ENCODE results near the gene TMEM219. TPM values are rescaled to one million over a fixed set of nuclear protein-coding genes. Genes with fewer than 3 reads are reported as not detected.

TMEM219 gene
- total and polyA plus RNA-seq, 9 of the 15 experiments (the other 6 are each of a cell fraction or from before 2014, with no cell fraction given) = 35.3 to 62.8 (median 55.5) TPM

GRCh38 chr16:29995911-29996765, 34.3 kb downstream of the TMEM219 start, which contains the start of gene INO80E (continued):
- TF ChIP-seq ZNF75A (CRISPR knock-in tag; IDR thresholded peaks at IDR 0.05) (0 out of 2 replicates have a peak, but pooled peaks have one; percentile 3), ZNF655 (CRISPR knock-in tag; IDR thresholded peaks at IDR 0.05) (no peak), TCF15 (CRISPR knock-in tag; IDR thresholded peaks at IDR 0.05) (0 out of 2 replicates have a peak, but pooled peaks have one; percentile 1), ZKSCAN8 (CRISPR knock-in tag; IDR thresholded peaks at IDR 0.05) (no peak; the same call in 1 of the 2 replicates), ZFX (CRISPR knock-in tag; IDR thresholded peaks at IDR 0.05) (peak; percentile 69), NCOA1 (IDR thresholded peaks at IDR 0.05; ENCODE audit: low read depth) (no peak), NFE2L1 (tag; IDR thresholded peaks at IDR 0.05; ENCODE audit: borderline replicate concordance, low read depth) (no peak), ZNF445 (CRISPR knock-in tag; IDR thresholded peaks at IDR 0.05; ENCODE audit: low read depth) (no peak), ZNF780A (CRISPR knock-in tag; IDR thresholded peaks at IDR 0.05) (no peak), GTF2F1 (IDR thresholded peaks at IDR 0.05; ENCODE audit: low read depth, low read length) (peak; percentile 53), CEBPG (CRISPR knock-in tag; IDR thresholded peaks at IDR 0.05) (peak; percentile 29; the same call in 1 of the 2 replicates), CEBPG (tag; conservative IDR thresholded peaks at IDR 0.05 in 1 of 2, IDR thresholded peaks at IDR 0.05 in 1 of 2) (no peak), ZNF77 (CRISPR knock-in tag; IDR thresholded peaks at IDR 0.05) (no peak), SMAD3 (CRISPR knock-in tag; conservative IDR thresholded peaks at IDR 0.05) (no peak), ZNF436 (CRISPR knock-in tag; IDR thresholded peaks at IDR 0.05) (no peak), NCOA4 (IDR thresholded peaks at IDR 0.05; ENCODE audit: partially characterized antibody) (no peak), MEF2A (IDR thresholded peaks at IDR 0.05; ENCODE audit: control insufficient read depth, low read depth, low read length) (no peak), SPI1 (IDR thresholded peaks at IDR 0.05; ENCODE audit: borderline replicate concordance, low read depth, low read length) (no peak), SRSF7 (optimal IDR thresholded peaks at IDR 0.05; ENCODE audit: low read depth, low read length) (no peak), ESRRA (IDR thresholded peaks at IDR 0.05; ENCODE audit: borderline replicate concordance, low read depth) (peak; percentile 70; the same call in 1 of the 2 replicates), ZNF280A (IDR thresholded peaks at IDR 0.05; ENCODE audit: low read depth, partially characterized antibody) (no peak), NFATC3 (IDR thresholded peaks at IDR 0.05) (no peak), PHF20 (IDR thresholded peaks at IDR 0.05; ENCODE audit: partially characterized antibody) (peak; percentile 72), BRD4 (IDR thresholded peaks at IDR 0.05) (peak; percentile 98; the same call in 1 of the 2 replicates), NR3C1 (CRISPR knock-in tag; IDR thresholded peaks at IDR 0.05) (no peak), CREB1 (IDR thresholded peaks at IDR 0.05) (peak; percentile 98), CREB1 (CRISPR knock-in tag; IDR thresholded peaks at IDR 0.05) (peak; percentile 96), ZNF408 (CRISPR knock-in tag; IDR thresholded peaks at IDR 0.05; ENCODE audit: low read depth) (no peak)
